Sigmoid colon (tissue), 7 donors: ENCODE results near the gene PFKFB2. TPM values are rescaled to one million over a fixed set of nuclear protein-coding genes. Genes with fewer than 3 reads are reported as not detected.

ENCODE experiments used
- DNase-seq: peaks from one replicate; pipeline ENCODE4 v3.0.0-alpha.2; 2019
- H3K27ac ChIP-seq, 4 donors: fragments of 200-600 bp; sonication (generic); one replicate each; pipeline ENCODE4 v1.5.1; 2016 to 2019; ENCODE audit warnings: mild to moderate bottlenecking in 1 of 4
- H3K27me3 ChIP-seq, 3 donors: fragments of 200-600 bp; sonication (generic); one replicate each; pipeline ENCODE4 v1.5.1; 2019; ENCODE audit warnings: mild to moderate bottlenecking in 1 of 3
- H3K36me3 ChIP-seq, 4 donors: fragments of 200-600 bp; sonication (generic); one replicate each; pipeline ENCODE4 v1.5.1; 2016 to 2019
- H3K4me1 ChIP-seq, 4 donors: fragments of 200-600 bp; sonication (generic); one replicate each; pipeline ENCODE4 v1.5.1; 2017 to 2019
- H3K4me3 ChIP-seq, 4 donors: fragments of 200-600 bp; sonication (generic); one replicate each; pipeline ENCODE4 v1.5.1; 2017 to 2019; ENCODE audit warnings: mild to moderate bottlenecking in 2 of 4, moderate library complexity in 1 of 4
- H3K9me3 ChIP-seq, 4 donors: fragments of 200-600 bp in 3 of 4; sonication (generic) in 3 of 4; one replicate each; pipeline versions ENCODE4 v1.5.1 to v1.6.1; 2013 to 2019
- CTCF ChIP-seq, 4 experiments: fragments of 450-650 bp in 3 of 4; fragments of 200-600 bp in 1 of 4; IDR thresholded peaks; one replicate each; pipeline ENCODE4 v1.5.1; 2016 to 2019; ENCODE audit warnings: antibody characterized with exemption in 4 of 4, mild to moderate bottlenecking in 3 of 4, moderate library complexity in 2 of 4
- EP300 ChIP-seq, 4 donors: sonication (generic); formaldehyde crosslinking; IDR thresholded peaks; one replicate each; pipeline ENCODE4 v1.6.1; 2017; ENCODE audit warnings: antibody characterized with exemption in 4 of 4
- POLR2A ChIP-seq, 2 donors: fragments of 450-650 bp; IDR thresholded peaks; one replicate each; pipeline ENCODE4 v1.6.1; 2016; ENCODE audit warnings: antibody characterized with exemption in 2 of 2, mild to moderate bottlenecking in 2 of 2, moderate library complexity in 2 of 2
- POLR2AphosphoS5 ChIP-seq, 4 donors: sonication (generic); formaldehyde crosslinking; IDR thresholded peaks; one replicate each; pipeline ENCODE4 v1.6.1; 2017; ENCODE audit warnings: antibody characterized with exemption in 4 of 4
- WGBS, 2 donors: extraction: QIAGEN DNeasy Blood & Tissue Kit; methylation state at CpG; one replicate each; pipeline ENCODE4 v1.1.7; 2013; 5-methylcytosine and 5-hydroxymethylcytosine counted together
- intact Hi-C: fragments of 100-400 bp; cut with DNase I; formaldehyde crosslinking; loops from one replicate; pipeline ENCODE4 v1.15.1; 2023
- polyA plus RNA-seq, 3 donors: library from polyadenylated mRNA; stranded (reverse); fragments of 200-250 nt; gene quantifications; one replicate each; pipeline ENCODE4 v1.2.3, GENCODE V29; 2013
- total RNA-seq, 4 donors: library from RNA; depleted of rRNA; stranded (reverse); fragments of >200 nt; gene quantifications; one replicate each; pipeline ENCODE4 v1.1.0, GENCODE V29; 2016
- donor health status: healthy with polysubstance abuse.
- donor health status: Bipolar disorder and iron deficiency.
- donor health status: healthy.

Gene PFKFB2
- total and polyA plus RNA-seq, 7 donors = 5.0 to 24.9 (median 7.8) TPM

GRCh38 chr1:207073906-207074820 is 21.1 kb downstream of the PFKFB2 start:
- 79 to 91% methylated on average over 4 of the region's 4 CpGs for WGBS, 2 donors
- Histone ChIP-seq H3K4me1 (peaks cover 0 to 13% (median 0%) of the 10 kb centered on the region in 4 donors), H3K27ac (no peak overlapping the region), H3K9me3 (no peaks in the 10 kb centered on the region), H3K27me3 (no peaks in the 10 kb centered on the region), H3K4me3 (no peak overlapping the region), H3K36me3 (peaks cover 0 to 49% (median 14%) of the 10 kb centered on the region in 4 donors)
- DNase-seq = no peak
- intact Hi-C loops = no loop called here
- TF ChIP-seq POLR2A (IDR thresholded peaks at IDR 0.05) = no peak
- TF ChIP-seq POLR2AphosphoS5 (IDR thresholded peaks at IDR 0.05) = no peak
- TF ChIP-seq EP300 (IDR thresholded peaks at IDR 0.05) = no peak
- TF ChIP-seq CTCF (IDR thresholded peaks at IDR 0.05) = no peak

GRCh38 chr1:207076181-207076955 is 23.3 kb downstream of the PFKFB2 start:
- intact Hi-C loops = loop anchor here (2.0 kb wide), 1 partner anchor 22 kb away; no protein-coding TSS in a partner anchor
- H3K4me3 ChIP-seq = no peak overlapping the region
- WGBS, 2 donors = 53 to 75% methylated on average over 5 of the region's 5 CpGs
- H3K27me3 ChIP-seq = no peaks in the 10 kb centered on the region
- H3K4me1 ChIP-seq = peaks cover 0 to 13% (median 0%) of the 10 kb centered on the region in 4 donors
- DNase-seq = no peak
- no peaks in the 10 kb centered on the region for H3K9me3 ChIP-seq
- H3K36me3 ChIP-seq = peaks cover 0 to 37% (median 12%) of the 10 kb centered on the region in 4 donors
- H3K27ac ChIP-seq = no peak overlapping the region
- TF ChIP-seq EP300 (IDR thresholded peaks at IDR 0.05) = no peak
- TF ChIP-seq CTCF (IDR thresholded peaks at IDR 0.05) = no peak
- TF ChIP-seq POLR2AphosphoS5 (IDR thresholded peaks at IDR 0.05) = no peak
- no peak for TF ChIP-seq POLR2A (IDR thresholded peaks at IDR 0.05)

GRCh38 chr1:207077012-207077411 is 23.9 kb downstream of the PFKFB2 start:
- H3K9me3 ChIP-seq = no peaks in the 10 kb centered on the region
- no peak for TF ChIP-seq EP300 (IDR thresholded peaks at IDR 0.05)
- no peak for TF ChIP-seq CTCF (IDR thresholded peaks at IDR 0.05)
- no peak for TF ChIP-seq POLR2A (IDR thresholded peaks at IDR 0.05)
- no peak for TF ChIP-seq POLR2AphosphoS5 (IDR thresholded peaks at IDR 0.05)
- peaks cover 0 to 13% (median 0%) of the 10 kb centered on the region in 4 donors for H3K4me1 ChIP-seq
- H3K27me3 ChIP-seq = no peaks in the 10 kb centered on the region
- intact Hi-C loops = loop anchor here (2.0 kb wide), 1 partner anchor 22 kb away; no protein-coding TSS in a partner anchor
- no peak for DNase-seq
- no peak overlapping the region for H3K4me3 ChIP-seq
- 23 to 80% methylated on average over 1 of the region's 1 CpG for WGBS, 2 donors
- H3K36me3 ChIP-seq = peaks cover 0 to 31% (median 9%) of the 10 kb centered on the region in 4 donors
- H3K27ac ChIP-seq = no peak overlapping the region

- TF ChIP-seq POLR2AphosphoS5 (IDR thresholded peaks at IDR 0.05) = no peak
- TF ChIP-seq EP300 (IDR thresholded peaks at IDR 0.05) = no peak
- TF ChIP-seq CTCF (IDR thresholded peaks at IDR 0.05) = peak; percentile 47 to 83 (median 80)
- TF ChIP-seq POLR2A (IDR thresholded peaks at IDR 0.05) = no peak
- H3K27ac ChIP-seq = no peak overlapping the region
- DNase-seq = peak; percentile 73
- H3K27me3 ChIP-seq = no peaks in the 10 kb centered on the region
- H3K36me3 ChIP-seq = peaks cover 0 to 24% (median 7%) of the 10 kb centered on the region in 4 donors
- 28 to 53% methylated on average over 6 of the region's 6 CpGs for WGBS, 2 donors
- H3K4me1 ChIP-seq = peaks cover 0 to 13% (median 0%) of the 10 kb centered on the region in 4 donors
- intact Hi-C loops = loop anchor here (1.0 to 2.0 kb wide), 2 partner anchors 23 to 27 kb away; no protein-coding TSS in a partner anchor
- H3K9me3 ChIP-seq = no peaks in the 10 kb centered on the region
- no peak overlapping the region for H3K4me3 ChIP-seq
Measured at GRCh38 chr1:207077470-207078377, 24.6 kb downstream of the PFKFB2 start.
